CD14-positive monocyte (primary cell): ENCODE results near the gene ZNF652. TPM values are rescaled to one million over a fixed set of nuclear protein-coding genes. Genes with fewer than 3 reads are reported as not detected.
A peak's percentile ranks its signal among the peaks of the same experiment; 100 is the strongest.

Experiments used
- DNase-seq, 3 donors: peaks; one replicate each; pipeline ENCODE4 v3.0.0-alpha.2; 2011 to 2022
- H2AFZ ChIP-seq: 2 replicates; pipeline ENCODE4 v1.6.0; 2012; ENCODE audit warnings: mild to moderate bottlenecking, low read depth, low read length, inconsistent platforms; ENCODE audit not compliant: insufficient read depth, poor library complexity, severe bottlenecking
- H3K27ac ChIP-seq, 2 donors: 1 replicate in 1 of 2; 2 replicates in 1 of 2; pipeline ENCODE4 v1.5.1; 2012 to 2013; ENCODE audit warnings: low read length in 2 of 2, control low read depth in 1 of 2, inconsistent platforms in 1 of 2, low read depth in 1 of 2, mild to moderate bottlenecking in 1 of 2
- H3K27me3 ChIP-seq, 2 donors: one replicate each; pipeline versions ENCODE4 v1.6.0 to v1.6.1; 2011 to 2013; ENCODE audit warnings: low read length in 2 of 2; ENCODE audit not compliant: control insufficient read depth in 2 of 2, insufficient read depth in 2 of 2
- H3K36me3 ChIP-seq, 2 donors: replicated peaks in 1 of 2; 1 replicate in 1 of 2; 2 replicates in 1 of 2; pipeline versions ENCODE4 v1.5.1 to v1.6.1; 2012 to 2013; ENCODE audit warnings: low read length in 2 of 2, control low read depth in 1 of 2, inconsistent platforms in 1 of 2, mild to moderate bottlenecking in 1 of 2; ENCODE audit not compliant: insufficient read depth in 2 of 2, control insufficient read depth in 1 of 2
- H3K4me1 ChIP-seq, 2 donors: 1 replicate in 1 of 2; 2 replicates in 1 of 2; pipeline versions ENCODE4 v1.5.1 to v1.6.1; 2012 to 2013; ENCODE audit warnings: low read length in 2 of 2, control low read depth in 1 of 2, inconsistent platforms in 1 of 2, mild to moderate bottlenecking in 1 of 2, moderate library complexity in 1 of 2; ENCODE audit not compliant: insufficient read depth in 2 of 2, control insufficient read depth in 1 of 2
- H3K4me2 ChIP-seq: replicated peaks from 2 replicates; pipeline ENCODE3; 2012; ENCODE audit warnings: low read length, moderate library complexity, mild to moderate bottlenecking; ENCODE audit not compliant: poor library complexity, severe bottlenecking; ENCODE audit errors: extremely low read depth
- H3K4me3 ChIP-seq, 3 experiments: fragments of 200-600 bp in 1 of 3; sonication (generic) in 1 of 3; replicated peaks in 1 of 3; 1 replicate in 2 of 3; 2 replicates in 1 of 3; pipeline ENCODE4 v1.5.1; 2011 to 2013; ENCODE audit warnings: low read length in 3 of 3, mild to moderate bottlenecking in 3 of 3, control low read depth in 2 of 3, low read depth in 2 of 3, inconsistent platforms in 1 of 3, moderate library complexity in 1 of 3
- H3K79me2 ChIP-seq: 2 replicates; pipeline ENCODE4 v1.6.0; 2012; ENCODE audit warnings: mild to moderate bottlenecking, control low read depth, inconsistent platforms, low read length, moderate library complexity; ENCODE audit not compliant: insufficient read depth
- H3K9ac ChIP-seq: 2 replicates; pipeline ENCODE4 v1.6.0; 2017; ENCODE audit warnings: low read length, mild to moderate bottlenecking; ENCODE audit not compliant: insufficient read depth, poor library complexity, severe bottlenecking
- H3K9me3 ChIP-seq, 2 donors: replicated peaks in 1 of 2; 1 replicate in 1 of 2; 2 replicates in 1 of 2; pipeline versions ENCODE4 v1.5.1 to v1.6.1; 2012 to 2013; ENCODE audit warnings: low read length in 2 of 2, control low read depth in 1 of 2; ENCODE audit not compliant: control insufficient read depth in 1 of 2, insufficient read depth in 1 of 2
- H4K20me1 ChIP-seq: 2 replicates; pipeline ENCODE4 v1.6.0; 2012; ENCODE audit warnings: mild to moderate bottlenecking, low read length, control low read depth, moderate library complexity; ENCODE audit not compliant: insufficient read depth
- H3K27ac Mint-ChIP-seq, 7 donors: one replicate each; pipeline ENCODE4 v1.8.0; 2020; ENCODE audit warnings: mild to moderate bottlenecking in 7 of 7, mixed read lengths in 7 of 7, moderate library complexity in 6 of 7, inconsistent platforms in 2 of 7
- H3K27me3 Mint-ChIP-seq, 3 donors: one replicate each; pipeline ENCODE4 v1.8.0; 2021 to 2022; ENCODE audit warnings: low read depth in 3 of 3, mild to moderate bottlenecking in 3 of 3, mixed read lengths in 3 of 3, moderate library complexity in 3 of 3, inconsistent platforms in 1 of 3
- H3K36me3 Mint-ChIP-seq, 2 donors: one replicate each; pipeline ENCODE4 v1.8.0; 2020; ENCODE audit warnings: mixed read lengths in 2 of 2, inconsistent platforms in 1 of 2, mild to moderate bottlenecking in 1 of 2
- H3K4me1 Mint-ChIP-seq: one replicate; pipeline ENCODE4 v1.8.0; 2020; ENCODE audit warnings: mild to moderate bottlenecking, mixed read lengths
- H3K4me3 Mint-ChIP-seq, 2 donors: one replicate each; pipeline ENCODE4 v1.8.0; 2020; ENCODE audit warnings: mild to moderate bottlenecking in 2 of 2, mixed read lengths in 2 of 2, moderate library complexity in 1 of 2
- H3K9me3 Mint-ChIP-seq, 7 donors: one replicate each; pipeline ENCODE4 v1.8.0; 2020 to 2022; ENCODE audit warnings: mixed read lengths in 7 of 7, mild to moderate bottlenecking in 6 of 7, moderate library complexity in 6 of 7, inconsistent platforms in 2 of 7
- CTCF ChIP-seq: fragments of 200-600 bp; IDR thresholded peaks from one replicate; pipeline ENCODE4 v1.8.0; 2022; ENCODE audit warnings: antibody characterized with exemption, mild to moderate bottlenecking
- WGBS: methylation state at CpG from one replicate; pipeline ENCODE4 v1.1.5; 2013; ENCODE audit warnings: missing lambda C conversion rate; ENCODE audit not compliant: insufficient coverage; 5-methylcytosine and 5-hydroxymethylcytosine counted together
- intact Hi-C, 2 donors: fragments of 100-400 bp; cut with micrococcal nuclease; formaldehyde crosslinking; loops; one replicate each; pipeline versions ENCODE4 v1.15.0 to v1.15.1; 2023
- polyA plus RNA-seq, 3 donors: library from polyadenylated mRNA; depleted of rRNA in 1 of 3; unstranded in 2 of 3; stranded (reverse) in 1 of 3; fragments of 300-500 nt in 2 of 3; fragments of >200 nt in 1 of 3; fragmentation: Illumina TruSeq in 2 of 3; gene quantifications; 1 replicate in 2 of 3; 2 replicates in 1 of 3; pipeline ENCODE4 v1.2.3, GENCODE V29; 2012 to 2021

Gene ZNF652
- polyA plus RNA-seq, 3 donors, result 16.9 to 19.8 (median 18.8) TPM

GRCh38 chr17:49298371-49298976 is 63.6 kb downstream of the ZNF652 start:
- no peak overlapping the region for H3K4me2 ChIP-seq
- TF ChIP-seq CTCF, result no peak
- H3K4me3 ChIP-seq, result no peak overlapping the region
- WGBS, result 84% methylated on average over 10 of the region's 13 CpGs
- no peaks in the 10 kb centered on the region for H3K79me2 ChIP-seq
- Mint-ChIP-seq H3K36me3 (peaks cover 42 to 55% of the 10 kb centered on the region in 2 donors), H3K4me3 (no peak overlapping the region), H3K27ac (peak overlapping the region in 1 of 7 donors; percentile 4), H3K4me1 (peaks cover 2% of the 10 kb centered on the region), H3K9me3 (no peaks in the 10 kb centered on the region), H3K27me3 (no peaks in the 10 kb centered on the region)
- no peaks in the 10 kb centered on the region for H3K27me3 ChIP-seq
- no peak overlapping the region for H3K27ac ChIP-seq
- H4K20me1 ChIP-seq, result peaks cover under 1% of the 10 kb centered on the region
- H3K9me3 ChIP-seq, result no peaks in the 10 kb centered on the region
- no peaks in the 10 kb centered on the region for H3K4me1 ChIP-seq
- no peak overlapping the region for H2AFZ ChIP-seq
- H3K9ac ChIP-seq, result no peak overlapping the region
- H3K36me3 ChIP-seq, result peaks cover 42 to 84% of the 10 kb centered on the region in 2 donors
- intact Hi-C loops, result no loop called here
- DNase-seq, result no peak

- no peak for TF ChIP-seq CTCF
- DNase-seq, result no peak
- Histone ChIP-seq H4K20me1 (peaks cover 5% of the 10 kb centered on the region), H3K4me2 (no peak overlapping the region), H3K4me3 (no peak overlapping the region), H2AFZ (no peak overlapping the region), H3K27me3 (no peaks in the 10 kb centered on the region), H3K4me1 (no peaks in the 10 kb centered on the region), H3K27ac (peak overlapping the region in 1 of 2 donors; percentile 56), H3K36me3 (peaks cover 43 to 84% of the 10 kb centered on the region in 2 donors), H3K79me2 (no peaks in the 10 kb centered on the region), H3K9ac (no peak overlapping the region), H3K9me3 (no peaks in the 10 kb centered on the region)
- Mint-ChIP-seq H3K27ac (peak overlapping the region in 1 of 7 donors; percentile 13), H3K27me3 (no peaks in the 10 kb centered on the region), H3K9me3 (no peaks in the 10 kb centered on the region), H3K4me1 (peaks cover 2% of the 10 kb centered on the region), H3K36me3 (peaks cover 51 to 59% of the 10 kb centered on the region in 2 donors), H3K4me3 (no peak overlapping the region)
- intact Hi-C loops, result no loop called here
- WGBS, result 20% methylated on average over 1 of the region's 3 CpGs
Measured at GRCh38 chr17:49297141-49297540, 64.9 kb downstream of the ZNF652 start.
